Dedifferentiated amniotic fluid mesenchymal stem cell (primary cell): ENCODE data around the gene KIF5C.
A peak's percentile ranks its signal among the peaks of the same experiment; 100 is the strongest.

Source experiments
- DNase-seq: peaks from one replicate; pipeline ENCODE4 v3.0.0-alpha.2; 2016; ENCODE audit errors: extremely low spot score

KIF5C gene

GRCh38 chr2:149015926-149016563 lies 141.0 kb downstream of the KIF5C start:
- no peak for DNase-seq

GRCh38 chr2:149017116-149017985 lies 142.3 kb downstream of the KIF5C start:
- DNase-seq, result peak; percentile 85

GRCh38 chr2:149018981-149019380 lies 144.0 kb downstream of the KIF5C start:
- DNase-seq, result no peak

- DNase-seq, result no peak
Observed at GRCh38 chr2:149019768-149020167, 144.7 kb downstream of the KIF5C start.

GRCh38 chr2:149020432-149020851 lies 145.4 kb downstream of the KIF5C start:
- DNase-seq, result no peak

- no peak for DNase-seq
Observed at GRCh38 chr2:149021271-149021719, 146.3 kb downstream of the KIF5C start.

GRCh38 chr2:149021761-149022160 lies 146.7 kb downstream of the KIF5C start:
- no peak for DNase-seq

GRCh38 chr2:149023091-149023490 lies 148.1 kb downstream of the KIF5C start:
- no peak for DNase-seq

GRCh38 chr2:149027590-149028250 lies 152.7 kb downstream of the KIF5C start:
- no peak for DNase-seq

- no peak for DNase-seq
Observed at GRCh38 chr2:149028377-149028776, 153.3 kb downstream of the KIF5C start.

GRCh38 chr2:149028891-149029290 lies 153.9 kb downstream of the KIF5C start:
- DNase-seq, result no peak

- no peak for DNase-seq
Observed at GRCh38 chr2:149029307-149029965, 154.4 kb downstream of the KIF5C start.

- DNase-seq, result no peak
Observed at GRCh38 chr2:149031396-149031795, 156.4 kb downstream of the KIF5C start.

- no peak for DNase-seq
Observed at GRCh38 chr2:149033716-149034115, 158.7 kb downstream of the KIF5C start.

- no peak for DNase-seq
Observed at GRCh38 chr2:149034406-149034805, 159.4 kb downstream of the KIF5C start.

GRCh38 chr2:149036507-149037293 lies 161.7 kb downstream of the KIF5C start:
- no peak for DNase-seq

GRCh38 chr2:149037851-149038250 lies 162.8 kb downstream of the KIF5C start:
- no peak for DNase-seq

GRCh38 chr2:149038442-149039212 lies 163.6 kb downstream of the KIF5C start, which contains the start of gene LYPD6B:
Gene LYPD6B (plus strand): TSS chr2:149038699. CDS start chr2:149130949, 92,250 bp downstream.
- DNase-seq, result no peak

- DNase-seq, result no peak
Observed at GRCh38 chr2:149039213-149039724, 164.2 kb downstream of the KIF5C start.

GRCh38 chr2:149040451-149040850 lies 165.4 kb downstream of the KIF5C start:
- no peak for DNase-seq
